NB4 (cell line): ENCODE measurements around the gene SEPTIN2.

Experiments
- CTCF ChIP-seq: IDR thresholded peaks from one replicate; pipeline ENCODE4 v1.5.1; 2012; ENCODE audit warnings: low read depth, low read length
- POLR2A ChIP-seq: IDR thresholded peaks from 2 replicates; pipeline ENCODE4 v1.6.1; 2011; ENCODE audit warnings: mild to moderate bottlenecking; ENCODE audit not compliant: insufficient read length; ENCODE audit errors: extremely low read depth

- TF ChIP-seq CTCF (no peak), POLR2A (no peak)
Observed at GRCh38 chr2:241267249-241268067, 48.3 kb upstream of the SEPTIN2 start.
